ENCODE results near the gene STARD5. TPM values are rescaled to one million over a fixed set of nuclear protein-coding genes. Genes with fewer than 3 reads are reported as not detected.

The STARD5 gene
- total and polyA plus RNA-seq, 4 donors, result 1.1 to 47.0 (median 35.7) TPM

- H3K27ac ChIP-seq (ENCODE audit: low read depth in 1 of 2, low read length in 2 of 2), result no peak overlapping the region
- peaks cover 10 to 73% (median 60%) of the 10 kb centered on the region in 4 donors for H3K36me3 ChIP-seq (ENCODE audit: control insufficient read depth in 4 of 4, insufficient read depth in 3 of 4, low read depth in 1 of 4, low read length in 3 of 4)
- peaks cover 2 to 18% (median 13%) of the 10 kb centered on the region in 4 donors for H3K4me1 ChIP-seq (ENCODE audit: control insufficient read depth in 4 of 4, insufficient read depth in 4 of 4, low read length in 3 of 4)
- H3K9ac ChIP-seq (ENCODE audit: low read depth in 1 of 2, low read length in 2 of 2), result no peak overlapping the region
- H3K27me3 ChIP-seq (ENCODE audit: control insufficient read depth in 4 of 4, insufficient read depth in 4 of 4, low read length in 3 of 4), result no peaks in the 10 kb centered on the region
- no peak overlapping the region for H3K4me3 ChIP-seq (ENCODE audit: low read depth in 1 of 3, low read length in 3 of 3)
- DNase-seq (ENCODE audit: low spot score), result no peak
- no peaks in the 10 kb centered on the region for H3K9me3 ChIP-seq (ENCODE audit: control insufficient read depth in 4 of 4, low read length in 3 of 4)
- no peak for TF ChIP-seq YY1 (IDR thresholded peaks at IDR 0.05)
- no peak for TF ChIP-seq RAD21 (IDR thresholded peaks at IDR 0.05)
- no peak for TF ChIP-seq HNF4A (conservative IDR thresholded peaks at IDR 0.05)
- TF ChIP-seq RXRA (IDR thresholded peaks at IDR 0.05), result no peak
- no peak for TF ChIP-seq GABPA (IDR thresholded peaks at IDR 0.05 in 1 of 2, conservative IDR thresholded peaks at IDR 0.05 in 1 of 2)
- no peak for TF ChIP-seq ATF3 (IDR thresholded peaks at IDR 0.05)
- no peak for TF ChIP-seq NR2F2 (IDR thresholded peaks at IDR 0.05)
- no peak for TF ChIP-seq FOXA1 (IDR thresholded peaks at IDR 0.05)
- 90% methylated on average over 14 of the region's 14 CpGs for WGBS
Observed at GRCh38 chr15:81315452-81316175, 8.3 kb downstream of the STARD5 start.

GRCh38 chr15:81314378-81314777 is 9.6 kb downstream of the STARD5 start:
- no peaks in the 10 kb centered on the region for H3K27me3 ChIP-seq (ENCODE audit: control insufficient read depth in 4 of 4, insufficient read depth in 4 of 4, low read length in 3 of 4)
- H3K9ac ChIP-seq (ENCODE audit: low read depth in 1 of 2, low read length in 2 of 2), result no peak overlapping the region
- 93% methylated on average over 5 of the region's 5 CpGs for WGBS
- H3K36me3 ChIP-seq (ENCODE audit: control insufficient read depth in 4 of 4, insufficient read depth in 3 of 4, low read depth in 1 of 4, low read length in 3 of 4), result peaks cover 10 to 64% (median 53%) of the 10 kb centered on the region in 4 donors
- peaks cover 2 to 18% (median 13%) of the 10 kb centered on the region in 4 donors for H3K4me1 ChIP-seq (ENCODE audit: control insufficient read depth in 4 of 4, insufficient read depth in 4 of 4, low read length in 3 of 4)
- no peaks in the 10 kb centered on the region for H3K9me3 ChIP-seq (ENCODE audit: control insufficient read depth in 4 of 4, low read length in 3 of 4)
- no peak overlapping the region for H3K27ac ChIP-seq (ENCODE audit: low read depth in 1 of 2, low read length in 2 of 2)
- TF ChIP-seq JUND (IDR thresholded peaks at IDR 0.05) (no peak), ATF3 (IDR thresholded peaks at IDR 0.05) (no peak), ZBTB33 (IDR thresholded peaks at IDR 0.05) (no peak), RXRA (IDR thresholded peaks at IDR 0.05) (no peak), FOXA2 (IDR thresholded peaks at IDR 0.05) (no peak), GABPA (IDR thresholded peaks at IDR 0.05 in 1 of 2, conservative IDR thresholded peaks at IDR 0.05 in 1 of 2) (no peak), EGR1 (IDR thresholded peaks at IDR 0.05; ENCODE audit: low read depth in 2 of 2) (no peak), NR2F2 (IDR thresholded peaks at IDR 0.05) (no peak), HNF4A (conservative IDR thresholded peaks at IDR 0.05) (no peak), SP1 (IDR thresholded peaks at IDR 0.05) (no peak), CTCF (IDR thresholded peaks at IDR 0.05; ENCODE audit: low read depth, low read length, missing input control) (no peak)
- TF ChIP-seq, protein P1, sequence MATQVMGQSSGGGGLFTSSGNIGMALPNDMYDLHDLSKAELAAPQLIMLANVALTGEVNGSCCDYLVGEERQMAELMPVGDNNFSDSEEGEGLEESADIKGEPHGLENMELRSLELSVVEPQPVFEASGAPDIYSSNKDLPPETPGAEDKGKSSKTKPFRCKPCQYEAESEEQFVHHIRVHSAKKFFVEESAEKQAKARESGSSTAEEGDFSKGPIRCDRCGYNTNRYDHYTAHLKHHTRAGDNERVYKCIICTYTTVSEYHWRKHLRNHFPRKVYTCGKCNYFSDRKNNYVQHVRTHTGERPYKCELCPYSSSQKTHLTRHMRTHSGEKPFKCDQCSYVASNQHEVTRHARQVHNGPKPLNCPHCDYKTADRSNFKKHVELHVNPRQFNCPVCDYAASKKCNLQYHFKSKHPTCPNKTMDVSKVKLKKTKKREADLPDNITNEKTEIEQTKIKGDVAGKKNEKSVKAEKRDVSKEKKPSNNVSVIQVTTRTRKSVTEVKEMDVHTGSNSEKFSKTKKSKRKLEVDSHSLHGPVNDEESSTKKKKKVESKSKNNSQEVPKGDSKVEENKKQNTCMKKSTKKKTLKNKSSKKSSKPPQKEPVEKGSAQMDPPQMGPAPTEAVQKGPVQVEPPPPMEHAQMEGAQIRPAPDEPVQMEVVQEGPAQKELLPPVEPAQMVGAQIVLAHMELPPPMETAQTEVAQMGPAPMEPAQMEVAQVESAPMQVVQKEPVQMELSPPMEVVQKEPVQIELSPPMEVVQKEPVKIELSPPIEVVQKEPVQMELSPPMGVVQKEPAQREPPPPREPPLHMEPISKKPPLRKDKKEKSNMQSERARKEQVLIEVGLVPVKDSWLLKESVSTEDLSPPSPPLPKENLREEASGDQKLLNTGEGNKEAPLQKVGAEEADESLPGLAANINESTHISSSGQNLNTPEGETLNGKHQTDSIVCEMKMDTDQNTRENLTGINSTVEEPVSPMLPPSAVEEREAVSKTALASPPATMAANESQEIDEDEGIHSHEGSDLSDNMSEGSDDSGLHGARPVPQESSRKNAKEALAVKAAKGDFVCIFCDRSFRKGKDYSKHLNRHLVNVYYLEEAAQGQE (IDR thresholded peaks at IDR 0.05), result no peak
- TF ChIP-seq, protein P2, sequence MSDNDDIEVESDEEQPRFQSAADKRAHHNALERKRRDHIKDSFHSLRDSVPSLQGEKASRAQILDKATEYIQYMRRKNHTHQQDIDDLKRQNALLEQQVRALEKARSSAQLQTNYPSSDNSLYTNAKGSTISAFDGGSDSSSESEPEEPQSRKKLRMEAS (IDR thresholded peaks at IDR 0.05), result no peak
- H3K4me3 ChIP-seq (ENCODE audit: low read depth in 1 of 3, low read length in 3 of 3), result no peak overlapping the region
- no peak for DNase-seq (ENCODE audit: low spot score)
